Stomach (tissue), 4 donors: ENCODE data around the gene CDK15.

Experiments used
- CTCF ChIP-seq, 7 experiments: fragments of 450-650 bp in 4 of 7; fragments of 200-600 bp in 3 of 7; sonication (generic) in 3 of 7; IDR thresholded peaks; one replicate each; pipeline ENCODE4 v1.5.1; 2016 to 2019; ENCODE audit warnings: antibody characterized with exemption in 7 of 7, control low read depth in 2 of 7, mild to moderate bottlenecking in 1 of 7
- EP300 ChIP-seq: sonication (generic); formaldehyde crosslinking; IDR thresholded peaks from one replicate; pipeline ENCODE4 v1.6.1; 2017; ENCODE audit warnings: antibody characterized with exemption
- POLR2A ChIP-seq, 4 donors: fragments of 450-650 bp; IDR thresholded peaks; one replicate each; pipeline ENCODE4 v1.6.1; 2016; ENCODE audit warnings: antibody characterized with exemption in 4 of 4, control low read depth in 2 of 4, mild to moderate bottlenecking in 1 of 4, moderate library complexity in 1 of 4
- POLR2AphosphoS5 ChIP-seq, 3 donors: sonication (generic); formaldehyde crosslinking; IDR thresholded peaks; one replicate each; pipeline ENCODE4 v1.6.1; 2016; ENCODE audit warnings: antibody characterized with exemption in 3 of 3

DNA sequence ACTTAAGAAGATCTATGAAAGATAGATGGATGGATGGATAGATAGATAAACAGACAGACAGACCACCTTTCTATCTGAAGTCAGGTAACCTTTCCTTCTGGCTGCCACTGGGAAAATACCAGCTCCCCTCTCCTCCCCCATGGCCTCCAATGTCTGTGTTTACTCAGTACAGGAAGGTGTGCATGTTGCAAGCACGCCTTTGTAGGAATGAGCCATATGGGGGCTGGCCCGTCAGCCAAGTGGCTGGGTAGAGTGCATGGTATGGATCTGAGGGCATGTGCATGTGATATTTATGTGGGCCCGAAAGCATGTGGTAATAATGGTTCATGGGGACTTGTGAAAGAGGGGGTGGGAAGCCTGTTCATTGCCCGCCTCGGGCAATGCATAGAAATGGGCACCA lies 118.1 kb downstream of the CDK15 start:
- TF ChIP-seq EP300: no peak
- TF ChIP-seq CTCF (IDR thresholded peaks at IDR 0.05): no peak
- TF ChIP-seq POLR2AphosphoS5 (IDR thresholded peaks at IDR 0.05): no peak
- no peak for TF ChIP-seq POLR2A (IDR thresholded peaks at IDR 0.05)
